ENCODE data around the gene ZNF644.

ZNF644 gene

DNA sequence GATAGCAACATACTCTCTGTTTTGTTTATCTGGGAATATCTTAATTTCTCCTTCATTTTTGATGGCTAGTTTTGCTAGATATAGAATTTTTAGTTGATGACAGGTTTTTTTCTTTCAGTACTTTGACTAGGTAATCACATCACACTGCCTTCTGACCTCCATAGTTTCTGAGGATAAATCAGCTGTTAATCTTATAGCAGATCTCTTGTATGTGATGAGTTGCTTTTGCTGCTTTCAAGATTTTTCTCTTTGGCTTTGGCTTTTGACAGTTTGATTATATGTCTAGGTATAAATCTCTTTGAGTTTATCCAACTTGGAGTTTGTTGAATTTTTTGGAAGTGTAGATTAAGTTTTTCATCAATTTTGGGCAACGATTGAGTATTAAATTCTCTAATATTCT lies 142.6 kb downstream of the ZNF644 start:
- TF ChIP-seq, protein P1, sequence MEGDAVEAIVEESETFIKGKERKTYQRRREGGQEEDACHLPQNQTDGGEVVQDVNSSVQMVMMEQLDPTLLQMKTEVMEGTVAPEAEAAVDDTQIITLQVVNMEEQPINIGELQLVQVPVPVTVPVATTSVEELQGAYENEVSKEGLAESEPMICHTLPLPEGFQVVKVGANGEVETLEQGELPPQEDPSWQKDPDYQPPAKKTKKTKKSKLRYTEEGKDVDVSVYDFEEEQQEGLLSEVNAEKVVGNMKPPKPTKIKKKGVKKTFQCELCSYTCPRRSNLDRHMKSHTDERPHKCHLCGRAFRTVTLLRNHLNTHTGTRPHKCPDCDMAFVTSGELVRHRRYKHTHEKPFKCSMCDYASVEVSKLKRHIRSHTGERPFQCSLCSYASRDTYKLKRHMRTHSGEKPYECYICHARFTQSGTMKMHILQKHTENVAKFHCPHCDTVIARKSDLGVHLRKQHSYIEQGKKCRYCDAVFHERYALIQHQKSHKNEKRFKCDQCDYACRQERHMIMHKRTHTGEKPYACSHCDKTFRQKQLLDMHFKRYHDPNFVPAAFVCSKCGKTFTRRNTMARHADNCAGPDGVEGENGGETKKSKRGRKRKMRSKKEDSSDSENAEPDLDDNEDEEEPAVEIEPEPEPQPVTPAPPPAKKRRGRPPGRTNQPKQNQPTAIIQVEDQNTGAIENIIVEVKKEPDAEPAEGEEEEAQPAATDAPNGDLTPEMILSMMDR (IDR thresholded peaks at IDR 0.05; ENCODE audit: low read length): no peak
- TF ChIP-seq EZH2 (IDR thresholded peaks at IDR 0.05; ENCODE audit: borderline replicate concordance, low read length): no peak
- no peaks in the 10 kb centered on the region for H4K20me1 ChIP-seq (ENCODE audit: insufficient read depth, low read length)
- H3K4me2 ChIP-seq (ENCODE audit: low read length): no peak overlapping the region
- no peak overlapping the region for H3K27ac ChIP-seq (ENCODE audit: low read depth, low read length, poor library complexity, severe bottlenecking)
- H3K9me3 ChIP-seq (ENCODE audit: low read length): peaks cover 16% of the 10 kb centered on the region
- no peaks in the 10 kb centered on the region for H3K4me1 ChIP-seq (ENCODE audit: insufficient read depth, low read length, severe bottlenecking)
- no peaks in the 10 kb centered on the region for H3K27me3 ChIP-seq (ENCODE audit: insufficient read depth, low read length)
- H2AFZ ChIP-seq (ENCODE audit: low read length): no peak overlapping the region
- no peaks in the 10 kb centered on the region for H3K79me2 ChIP-seq (ENCODE audit: insufficient read depth, low read length)
- H3K9me2 ChIP-seq (ENCODE audit: low read depth, low read length): no peaks in the 10 kb centered on the region
- H3K36me3 ChIP-seq (ENCODE audit: insufficient read depth, low read length): no peaks in the 10 kb centered on the region
- no peak overlapping the region for H3K9ac ChIP-seq (ENCODE audit: low read length)
- no peaks in the 10 kb centered on the region for H3F3A ChIP-seq (ENCODE audit: insufficient read depth, low read length)
- no peak overlapping the region for H3K4me3 ChIP-seq (ENCODE audit: low read depth, low read length, poor library complexity, severe bottlenecking)

DNA sequence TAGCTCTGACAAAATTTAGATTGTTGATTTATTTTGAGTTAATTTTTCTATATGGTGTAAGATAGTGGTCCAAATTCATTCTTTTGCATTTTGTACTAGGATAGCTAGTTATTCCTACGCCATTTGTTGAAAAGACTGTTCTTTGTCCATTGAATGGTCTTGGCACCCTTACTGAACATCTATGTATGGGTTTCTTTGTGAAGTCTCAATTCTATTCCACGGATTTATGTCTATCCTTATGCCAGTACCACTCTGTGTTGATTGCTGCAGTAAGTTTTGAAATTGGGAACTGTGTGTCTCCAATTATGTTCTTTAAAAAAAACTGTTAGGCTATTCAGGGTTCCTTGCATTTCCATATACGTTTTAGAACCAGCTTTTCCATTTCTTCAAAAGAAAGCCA lies 145.7 kb downstream of the ZNF644 start:
- no peaks in the 10 kb centered on the region for H3K9me2 ChIP-seq (ENCODE audit: low read depth, low read length)

More for the DNA sequence above, 145.7 kb downstream of the ZNF644 start:
- no peak overlapping the region for H3K4me2 ChIP-seq (ENCODE audit: low read length)
- H3K36me3 ChIP-seq (ENCODE audit: insufficient read depth, low read length): no peaks in the 10 kb centered on the region
- no peaks in the 10 kb centered on the region for H3K79me2 ChIP-seq (ENCODE audit: insufficient read depth, low read length)
- no peak overlapping the region for H3K4me3 ChIP-seq (ENCODE audit: low read depth, low read length, poor library complexity, severe bottlenecking)
- TF ChIP-seq EZH2 (IDR thresholded peaks at IDR 0.05; ENCODE audit: borderline replicate concordance, low read length): no peak
- TF ChIP-seq, protein P1 (IDR thresholded peaks at IDR 0.05; ENCODE audit: low read length): no peak
- no peaks in the 10 kb centered on the region for H3K4me1 ChIP-seq (ENCODE audit: insufficient read depth, low read length, severe bottlenecking)
- peaks cover 16% of the 10 kb centered on the region for H3K9me3 ChIP-seq (ENCODE audit: low read length)
- no peaks in the 10 kb centered on the region for H3K27me3 ChIP-seq (ENCODE audit: insufficient read depth, low read length)
- no peak overlapping the region for H3K27ac ChIP-seq (ENCODE audit: low read depth, low read length, poor library complexity, severe bottlenecking)
- H3K9ac ChIP-seq (ENCODE audit: low read length): no peak overlapping the region
- H2AFZ ChIP-seq (ENCODE audit: low read length): no peak overlapping the region
- no peaks in the 10 kb centered on the region for H4K20me1 ChIP-seq (ENCODE audit: insufficient read depth, low read length)
- H3F3A ChIP-seq (ENCODE audit: insufficient read depth, low read length): no peaks in the 10 kb centered on the region
